Body of pancreas (tissue), 4 donors: ENCODE data around the gene NEURL1. TPM values are rescaled to one million over a fixed set of nuclear protein-coding genes. Genes with fewer than 3 reads are reported as not detected.
"Not testable (repeated sequence)": the region's sequence is repeated elsewhere in the genome, so short reads cannot be mapped to it uniquely, and the experiment has no call there.

ENCODE experiments used
- ATAC-seq: fragments of 150-250 bp; one replicate; pipeline ENCODE4 v1.9.1; 2016
- DNase-seq, 4 donors: peaks; one replicate each; pipeline ENCODE4 v3.0.0-alpha.2; 2019
- H3K27ac ChIP-seq, 4 donors: fragments of 200-600 bp; sonication (generic); 1 replicate in 3 of 4; 2 replicates in 1 of 4; pipeline versions ENCODE4 v1.5.1 to v1.6.1; 2016 to 2019; ENCODE audit warnings: mild to moderate bottlenecking in 1 of 4, mixed read lengths in 1 of 4, moderate library complexity in 1 of 4
- H3K27me3 ChIP-seq, 2 donors: fragments of 200-600 bp; sonication (generic); one replicate each; pipeline ENCODE4 v1.6.0; 2016; ENCODE audit warnings: mild to moderate bottlenecking in 1 of 2
- H3K36me3 ChIP-seq, 2 donors: fragments of 200-600 bp; sonication (generic); replicated peaks in 1 of 2; 2 replicates each; pipeline ENCODE4 v1.5.1; 2016; ENCODE audit warnings: low read depth in 2 of 2; ENCODE audit not compliant: insufficient read depth in 1 of 2
- H3K4me1 ChIP-seq: fragments of 200-600 bp; sonication (generic); one replicate; pipeline ENCODE4 v1.6.0; 2016
- H3K4me3 ChIP-seq, 2 donors: fragments of 200-600 bp; sonication (generic); 1 replicate in 1 of 2; 2 replicates in 1 of 2; pipeline ENCODE4 v1.5.1; 2016 to 2019
- H3K9me3 ChIP-seq, 3 donors: fragments of 200-600 bp; sonication (generic); 1 replicate in 2 of 3; 2 replicates in 1 of 3; pipeline ENCODE4 v1.5.1; 2016
- POLR2A ChIP-seq, 3 donors: fragments of 450-650 bp; IDR thresholded peaks; one replicate each; pipeline ENCODE4 v1.6.1; 2016; ENCODE audit warnings: antibody characterized with exemption in 3 of 3, mild to moderate bottlenecking in 2 of 3
- WGBS, 2 donors: methylation state at CpG; one replicate each; pipeline ENCODE4 v1.1.5; 2017; 5-methylcytosine and 5-hydroxymethylcytosine counted together
- intact Hi-C: fragments of 100-400 bp; cut with DNase I; formaldehyde crosslinking; loops from one replicate; pipeline ENCODE4 v1.15.1; 2023
- total RNA-seq, 2 donors: library from RNA; depleted of rRNA; stranded (reverse); fragments of >200 nt; gene quantifications; one replicate each; pipeline ENCODE4 v1.1.0, GENCODE V29; 2016
- TF ChIP-seq, protein P1 (sequence below), 7 experiments: fragments of 450-650 bp in 4 of 7; fragments of 200-600 bp in 3 of 7; sonication (generic) in 3 of 7; IDR thresholded peaks; one replicate each; pipeline ENCODE4 v1.5.1; 2016 to 2019; ENCODE audit warnings: antibody characterized with exemption in 7 of 7

The NEURL1 gene
- total RNA-seq, 2 donors from 2014 or later = 25.1 to 25.7 TPM

DNA sequence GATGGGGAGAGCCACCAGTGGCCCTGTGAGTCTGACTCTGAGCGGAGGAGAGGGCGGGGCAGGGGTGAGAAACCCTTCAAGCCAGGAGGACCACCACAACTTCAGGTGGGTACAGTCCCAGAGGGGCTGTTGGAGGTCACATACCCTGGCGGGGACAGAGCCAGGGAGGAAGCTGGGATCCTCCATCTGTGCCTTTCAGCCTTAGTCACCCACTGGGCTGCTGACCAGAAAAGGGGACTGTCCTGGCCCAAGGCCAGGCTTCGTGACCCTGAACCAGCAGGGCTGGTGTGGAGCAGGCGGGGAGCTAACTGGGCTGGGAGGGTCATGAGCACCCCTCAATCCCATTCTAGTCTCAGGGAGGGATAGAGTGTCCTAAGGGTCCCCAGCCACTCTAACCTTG lies 13.0 kb upstream of the NEURL1 start:
- Histone ChIP-seq H3K4me3 (no peak overlapping the region), H3K4me1 (peaks cover 8% of the 10 kb centered on the region), H3K36me3 (no peaks in the 10 kb centered on the region), H3K9me3 (no peaks in the 10 kb centered on the region), H3K27me3 (no peaks in the 10 kb centered on the region), H3K27ac (peak overlapping the region in 1 of 4 donors; percentile 11)
- DNase-seq (peak; percentile 44 to 81 (median 60)), ATAC-seq (peak; percentile 50)
- WGBS, 2 donors = 52 to 61% methylated on average over 4 to 5 of the region's 5 CpGs
- no peak for TF ChIP-seq POLR2A (IDR thresholded peaks at IDR 0.05)
- TF ChIP-seq, protein P1, sequence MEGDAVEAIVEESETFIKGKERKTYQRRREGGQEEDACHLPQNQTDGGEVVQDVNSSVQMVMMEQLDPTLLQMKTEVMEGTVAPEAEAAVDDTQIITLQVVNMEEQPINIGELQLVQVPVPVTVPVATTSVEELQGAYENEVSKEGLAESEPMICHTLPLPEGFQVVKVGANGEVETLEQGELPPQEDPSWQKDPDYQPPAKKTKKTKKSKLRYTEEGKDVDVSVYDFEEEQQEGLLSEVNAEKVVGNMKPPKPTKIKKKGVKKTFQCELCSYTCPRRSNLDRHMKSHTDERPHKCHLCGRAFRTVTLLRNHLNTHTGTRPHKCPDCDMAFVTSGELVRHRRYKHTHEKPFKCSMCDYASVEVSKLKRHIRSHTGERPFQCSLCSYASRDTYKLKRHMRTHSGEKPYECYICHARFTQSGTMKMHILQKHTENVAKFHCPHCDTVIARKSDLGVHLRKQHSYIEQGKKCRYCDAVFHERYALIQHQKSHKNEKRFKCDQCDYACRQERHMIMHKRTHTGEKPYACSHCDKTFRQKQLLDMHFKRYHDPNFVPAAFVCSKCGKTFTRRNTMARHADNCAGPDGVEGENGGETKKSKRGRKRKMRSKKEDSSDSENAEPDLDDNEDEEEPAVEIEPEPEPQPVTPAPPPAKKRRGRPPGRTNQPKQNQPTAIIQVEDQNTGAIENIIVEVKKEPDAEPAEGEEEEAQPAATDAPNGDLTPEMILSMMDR (IDR thresholded peaks at IDR 0.05) = no peak
- intact Hi-C loops = no loop called here

DNA sequence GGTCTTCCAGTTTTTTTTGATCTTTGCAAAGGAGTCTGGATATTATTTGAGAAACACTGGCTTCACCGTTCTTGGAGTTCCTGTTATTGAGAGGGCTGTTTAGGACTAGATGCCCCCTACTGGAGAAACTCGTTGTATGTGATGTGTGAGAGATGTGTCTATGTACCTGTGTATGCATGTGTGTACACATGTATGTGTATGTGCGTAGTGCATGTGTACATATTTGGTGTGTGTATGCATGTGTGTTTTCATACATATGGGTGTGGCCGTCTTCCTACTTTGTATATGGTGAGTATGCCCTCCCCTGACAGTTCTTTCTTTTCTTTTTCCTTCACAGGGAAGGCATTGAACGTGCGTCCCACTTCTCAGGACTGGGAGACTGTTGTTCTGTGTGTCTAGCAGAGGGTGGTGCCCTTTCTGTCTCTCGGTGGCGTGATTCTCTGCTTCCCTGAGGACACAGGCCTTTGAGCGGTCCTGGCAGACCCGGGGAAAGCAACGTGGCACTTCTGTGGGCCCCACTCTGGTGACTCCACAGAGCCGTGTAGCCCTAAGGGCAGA lies 11.5 kb upstream of the NEURL1 start:
- Histone ChIP-seq H3K4me1 (peaks cover 8% of the 10 kb centered on the region), H3K36me3 (no peaks in the 10 kb centered on the region), H3K27ac (no peak overlapping the region), H3K27me3 (no peaks in the 10 kb centered on the region), H3K4me3 (no peak overlapping the region), H3K9me3 (no peaks in the 10 kb centered on the region)
- intact Hi-C loops = no loop called here
- ATAC-seq = peak; percentile 55
- peak in 2 of 4 donors; percentile 37 to 65 for DNase-seq
- TF ChIP-seq, protein P1 (IDR thresholded peaks at IDR 0.05) = peak; percentile 25 to 61 (median 46)
- no peak for TF ChIP-seq POLR2A (IDR thresholded peaks at IDR 0.05)
- WGBS, 2 donors = 53 to 59% methylated on average over 11 to 12 of the region's 12 CpGs

DNA sequence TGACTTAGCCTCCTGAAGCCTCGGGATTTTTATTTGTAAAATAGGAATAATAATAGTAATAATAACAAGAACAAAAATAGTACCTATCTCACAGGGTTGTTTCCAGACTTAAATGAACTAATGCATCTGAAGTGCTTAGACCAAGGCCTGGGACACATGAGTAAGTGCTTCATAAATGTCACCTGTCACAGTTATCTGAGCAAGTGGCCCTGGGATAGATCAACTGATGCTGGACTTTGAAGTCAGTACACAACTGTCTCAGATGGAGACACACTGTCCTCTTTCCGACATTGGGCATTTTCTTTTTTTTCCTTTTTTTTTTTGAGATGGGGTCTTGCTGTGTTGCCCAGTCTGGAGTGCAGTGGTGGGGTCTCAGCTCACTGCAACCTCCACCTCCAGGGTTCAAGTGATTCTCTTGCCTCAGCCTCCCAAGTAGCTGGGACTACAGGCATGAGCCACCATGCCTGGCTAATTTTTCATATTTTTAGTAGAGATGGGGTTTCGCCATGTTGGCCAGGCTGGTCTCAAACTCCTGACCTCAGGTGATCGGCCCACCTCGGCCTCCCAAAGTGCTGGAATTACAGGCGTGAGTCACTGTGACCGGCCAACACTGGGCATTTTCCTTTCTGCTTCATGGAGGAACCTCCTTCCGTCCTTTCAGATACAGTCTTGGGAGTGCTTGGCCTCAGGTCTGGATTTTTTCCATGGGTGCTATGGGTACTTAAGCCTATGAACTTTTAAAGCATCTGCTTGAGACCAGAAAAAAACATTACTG lies 6.7 kb upstream of the NEURL1 start:
- H3K4me1 ChIP-seq, H3K27me3 ChIP-seq, H3K36me3 ChIP-seq, intact Hi-C loops, H3K4me3 ChIP-seq, DNase-seq, H3K27ac ChIP-seq, H3K9me3 ChIP-seq, ATAC-seq: not testable (repeated sequence)
- 77 to 90% methylated on average over 7 to 8 of the region's 8 CpGs for WGBS, 2 donors

DNA sequence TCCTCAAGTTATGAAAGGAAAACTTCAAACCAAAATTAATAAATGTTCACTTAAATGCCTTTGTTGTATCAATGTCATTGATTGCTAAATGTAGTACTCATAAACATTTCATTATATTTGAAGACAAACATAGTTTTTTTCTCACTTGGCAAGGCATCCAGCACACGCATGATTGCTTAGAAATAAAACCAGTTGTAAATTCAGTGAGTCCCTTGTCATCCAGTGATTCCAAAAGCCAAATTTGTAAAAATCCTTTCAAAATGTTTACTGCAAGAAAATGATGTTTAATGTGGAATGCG lies 6.1 kb upstream of the NEURL1 start:
- H3K9me3 ChIP-seq = no peaks in the 10 kb centered on the region
- peaks cover 3% of the 10 kb centered on the region for H3K4me1 ChIP-seq
- ATAC-seq = no peak
- no peak for TF ChIP-seq POLR2A (IDR thresholded peaks at IDR 0.05)
- TF ChIP-seq, protein P1 (IDR thresholded peaks at IDR 0.05) = no peak
- 57 to 62% methylated on average over 2 of the region's 2 CpGs for WGBS, 2 donors
- no peak overlapping the region for H3K27ac ChIP-seq
- intact Hi-C loops = no loop called here
- no peaks in the 10 kb centered on the region for H3K36me3 ChIP-seq
- H3K27me3 ChIP-seq = no peaks in the 10 kb centered on the region
- H3K4me3 ChIP-seq = no peak overlapping the region
- no peak for DNase-seq

DNA sequence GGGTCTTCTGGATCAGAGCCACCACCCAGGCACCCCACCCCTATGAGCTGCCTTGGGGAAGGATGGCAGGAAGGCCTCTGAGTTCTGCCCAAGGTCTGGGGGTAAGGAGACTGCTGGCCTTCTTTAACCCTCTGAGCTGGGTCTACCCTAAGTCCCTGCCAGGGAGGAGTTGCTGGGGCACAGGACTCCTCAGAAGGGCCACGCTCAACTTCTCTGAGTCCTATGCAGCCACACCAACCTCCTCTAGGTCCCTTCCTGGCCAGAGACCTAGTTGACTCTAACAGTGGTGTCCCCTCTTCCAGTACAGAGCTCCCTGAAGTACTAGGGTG lies 2.6 kb upstream of the NEURL1 start:
- TF ChIP-seq, protein P1 (IDR thresholded peaks at IDR 0.05) = no peak
- no peak for TF ChIP-seq POLR2A (IDR thresholded peaks at IDR 0.05)
- H3K4me1 ChIP-seq = peaks cover 20% of the 10 kb centered on the region
- WGBS, 2 donors = 73% methylated on average over 1 of the region's 1 CpG; no CpG with 5 or more reads in 1 of the 2 donors
- DNase-seq (no peak), ATAC-seq (no peak)
- intact Hi-C loops = no loop called here
- no peaks in the 10 kb centered on the region for H3K9me3 ChIP-seq
- H3K27ac ChIP-seq = peak overlapping the region in 1 of 4 donors; percentile 42
- H3K4me3 ChIP-seq = no peak overlapping the region
- no peaks in the 10 kb centered on the region for H3K27me3 ChIP-seq
- H3K36me3 ChIP-seq = no peaks in the 10 kb centered on the region
